HepG2 (cell line): ENCODE measurements around the gene ZXDC. TPM values are rescaled to one million over a fixed set of nuclear protein-coding genes. Genes with fewer than 3 reads are reported as not detected.

Experiments
- BHLHE40 ChIP-seq: IDR thresholded peaks from 2 replicates; pipeline ENCODE4 v1.6.1; 2011; ENCODE audit warnings: low read length, improper control_type of control experiment
- HCFC1 ChIP-seq: fragments of 150-350 bp; IDR thresholded peaks from 2 replicates; pipeline ENCODE4 v1.6.1; 2014; ENCODE audit warnings: low read depth, low read length
- HOXA3 ChIP-seq: sonication (generic); formaldehyde crosslinking; IDR thresholded peaks from 2 replicates; pipeline ENCODE4 v1.5.0; 2020; ENCODE audit warnings: missing genetic modification reagents
- HOXA7 ChIP-seq: sonication (generic); formaldehyde crosslinking; IDR thresholded peaks from 2 replicates; pipeline ENCODE4 v1.8.1; 2022; ENCODE audit warnings: mild to moderate bottlenecking, missing genetic modification reagents, moderate library complexity
- ZNF326 ChIP-seq: sonication (generic); formaldehyde crosslinking; IDR thresholded peaks from 2 replicates; pipeline ENCODE4 v1.4.0; 2020; ENCODE audit warnings: missing genetic modification reagents, borderline replicate concordance
- polyA plus RNA-seq, 8 experiments: library from polyadenylated mRNA; depleted of rRNA in 3 of 8; stranded (reverse) in 7 of 8; unstranded in 1 of 8; fragments of >200 nt; fragmentation: Illumina TruSeq in 4 of 8; extraction: Trizol in 4 of 8; gene quantifications; 2 replicates each; pipeline versions ENCODE4 v1.2.1 to v1.2.3, GENCODE V29; 2011 to 2016; ENCODE audit warnings: low read depth in 4 of 8, missing spikeins in 1 of 8, mixed read lengths in 1 of 8; ENCODE audit not compliant: insufficient read depth in 1 of 8
- total RNA-seq, 5 experiments: library from RNA; depleted of rRNA; stranded (reverse); fragments of >200 nt; fragmentation: Illumina TruSeq; extraction: Trizol; gene quantifications; 2 replicates each; pipeline ENCODE4 v1.2.3, GENCODE V29; 2016; ENCODE audit warnings: low read depth in 1 of 5
- TF ChIP-seq, protein P1 (sequence below): sonication (generic); formaldehyde crosslinking; IDR thresholded peaks from 2 replicates; pipeline ENCODE4 v1.4.0; 2020; ENCODE audit warnings: low read depth, missing genetic modification reagents
- TF ChIP-seq, protein P2 (sequence below), 2 experiments: sonication (generic) in 1 of 2; formaldehyde crosslinking in 1 of 2; IDR thresholded peaks; 2 replicates each; pipeline versions ENCODE4 v1.5.1 to v1.6.1; 2011 to 2020; ENCODE audit warnings: borderline replicate concordance in 1 of 2, low read depth in 1 of 2, low read length in 1 of 2, mild to moderate bottlenecking in 1 of 2, missing genetic modification reagents in 1 of 2, moderate library complexity in 1 of 2
- TF ChIP-seq, protein P3 (sequence below): sonication (generic); formaldehyde crosslinking; IDR thresholded peaks from 2 replicates; pipeline ENCODE4 v1.5.0; 2020; ENCODE audit warnings: mild to moderate bottlenecking, missing genetic modification reagents, moderate library complexity

Gene ZXDC
- total and polyA plus RNA-seq, 2 of the 13 experiments (the other 11 are each of a cell fraction or from before 2014, with no cell fraction given): 17.6 to 21.2 TPM

DNA sequence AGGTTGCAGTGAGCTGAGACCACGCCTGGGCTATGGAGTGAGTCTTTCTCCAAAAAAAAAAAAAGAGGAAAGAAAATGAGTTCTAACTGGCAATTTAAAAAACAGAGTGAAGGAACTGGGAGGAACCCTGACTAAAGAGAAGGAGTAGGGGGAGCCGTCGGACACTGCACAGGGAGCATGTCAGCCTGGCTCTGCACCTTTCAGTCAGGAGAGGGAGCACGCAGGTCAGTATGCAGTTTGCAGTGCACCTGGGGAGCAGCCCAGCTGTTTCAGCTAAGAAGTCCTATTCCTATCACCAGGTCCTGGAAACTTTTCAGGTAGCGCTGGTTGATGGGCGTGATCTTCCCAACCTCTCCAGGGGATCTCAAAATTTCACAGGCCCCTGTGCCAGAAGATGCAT is 14.9 kb upstream of the ZXDC start (continued):
- TF ChIP-seq BHLHE40 (no peak), HOXA3 (CRISPR knock-in tag) (no peak), HCFC1 (no peak), ZNF326 (CRISPR knock-in tag) (no peak), HOXA7 (no peak)
- TF ChIP-seq, protein P1, sequence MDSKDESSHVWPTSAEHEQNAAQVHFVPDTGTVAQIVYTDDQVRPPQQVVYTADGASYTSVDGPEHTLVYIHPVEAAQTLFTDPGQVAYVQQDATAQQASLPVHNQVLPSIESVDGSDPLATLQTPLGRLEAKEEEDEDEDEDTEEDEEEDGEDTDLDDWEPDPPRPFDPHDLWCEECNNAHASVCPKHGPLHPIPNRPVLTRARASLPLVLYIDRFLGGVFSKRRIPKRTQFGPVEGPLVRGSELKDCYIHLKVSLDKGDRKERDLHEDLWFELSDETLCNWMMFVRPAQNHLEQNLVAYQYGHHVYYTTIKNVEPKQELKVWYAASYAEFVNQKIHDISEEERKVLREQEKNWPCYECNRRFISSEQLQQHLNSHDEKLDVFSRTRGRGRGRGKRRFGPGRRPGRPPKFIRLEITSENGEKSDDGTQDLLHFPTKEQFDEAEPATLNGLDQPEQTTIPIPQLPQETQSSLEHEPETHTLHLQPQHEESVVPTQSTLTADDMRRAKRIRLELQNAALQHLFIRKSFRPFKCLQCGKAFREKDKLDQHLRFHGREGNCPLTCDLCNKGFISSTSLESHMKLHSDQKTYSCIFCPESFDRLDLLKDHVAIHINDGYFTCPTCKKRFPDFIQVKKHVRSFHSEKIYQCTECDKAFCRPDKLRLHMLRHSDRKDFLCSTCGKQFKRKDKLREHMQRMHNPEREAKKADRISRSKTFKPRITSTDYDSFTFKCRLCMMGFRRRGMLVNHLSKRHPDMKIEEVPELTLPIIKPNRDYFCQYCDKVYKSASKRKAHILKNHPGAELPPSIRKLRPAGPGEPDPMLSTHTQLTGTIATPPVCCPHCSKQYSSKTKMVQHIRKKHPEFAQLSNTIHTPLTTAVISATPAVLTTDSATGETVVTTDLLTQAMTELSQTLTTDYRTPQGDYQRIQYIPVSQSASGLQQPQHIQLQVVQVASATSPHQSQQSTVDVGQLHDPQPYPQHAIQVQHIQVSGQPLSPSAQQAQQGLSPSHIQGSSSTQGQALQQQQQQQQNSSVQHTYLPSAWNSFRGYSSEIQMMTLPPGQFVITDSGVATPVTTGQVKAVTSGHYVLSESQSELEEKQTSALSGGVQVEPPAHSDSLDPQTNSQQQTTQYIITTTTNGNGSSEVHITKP: no peak
- TF ChIP-seq, protein P2, sequence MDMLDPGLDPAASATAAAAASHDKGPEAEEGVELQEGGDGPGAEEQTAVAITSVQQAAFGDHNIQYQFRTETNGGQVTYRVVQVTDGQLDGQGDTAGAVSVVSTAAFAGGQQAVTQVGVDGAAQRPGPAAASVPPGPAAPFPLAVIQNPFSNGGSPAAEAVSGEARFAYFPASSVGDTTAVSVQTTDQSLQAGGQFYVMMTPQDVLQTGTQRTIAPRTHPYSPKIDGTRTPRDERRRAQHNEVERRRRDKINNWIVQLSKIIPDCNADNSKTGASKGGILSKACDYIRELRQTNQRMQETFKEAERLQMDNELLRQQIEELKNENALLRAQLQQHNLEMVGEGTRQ (IDR thresholded peaks at IDR 0.05; ENCODE audit: low read depth, low read length): no peak
- TF ChIP-seq, protein P2 (CRISPR knock-in tag; IDR thresholded peaks at IDR 0.05; ENCODE audit: borderline replicate concordance): no peak
- TF ChIP-seq, protein P3, sequence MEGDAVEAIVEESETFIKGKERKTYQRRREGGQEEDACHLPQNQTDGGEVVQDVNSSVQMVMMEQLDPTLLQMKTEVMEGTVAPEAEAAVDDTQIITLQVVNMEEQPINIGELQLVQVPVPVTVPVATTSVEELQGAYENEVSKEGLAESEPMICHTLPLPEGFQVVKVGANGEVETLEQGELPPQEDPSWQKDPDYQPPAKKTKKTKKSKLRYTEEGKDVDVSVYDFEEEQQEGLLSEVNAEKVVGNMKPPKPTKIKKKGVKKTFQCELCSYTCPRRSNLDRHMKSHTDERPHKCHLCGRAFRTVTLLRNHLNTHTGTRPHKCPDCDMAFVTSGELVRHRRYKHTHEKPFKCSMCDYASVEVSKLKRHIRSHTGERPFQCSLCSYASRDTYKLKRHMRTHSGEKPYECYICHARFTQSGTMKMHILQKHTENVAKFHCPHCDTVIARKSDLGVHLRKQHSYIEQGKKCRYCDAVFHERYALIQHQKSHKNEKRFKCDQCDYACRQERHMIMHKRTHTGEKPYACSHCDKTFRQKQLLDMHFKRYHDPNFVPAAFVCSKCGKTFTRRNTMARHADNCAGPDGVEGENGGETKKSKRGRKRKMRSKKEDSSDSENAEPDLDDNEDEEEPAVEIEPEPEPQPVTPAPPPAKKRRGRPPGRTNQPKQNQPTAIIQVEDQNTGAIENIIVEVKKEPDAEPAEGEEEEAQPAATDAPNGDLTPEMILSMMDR (CRISPR knock-in tag): peak; percentile 70
